Ishikawa (cell line): ENCODE results near the gene MFSD1.

Experiments used
- CEBPB ChIP-seq: IDR thresholded peaks from 2 replicates; pipeline ENCODE4 v1.6.1; 2012
- EGR1 ChIP-seq: IDR thresholded peaks from 2 replicates; pipeline ENCODE4 v1.6.1; 2012
- EP300 ChIP-seq: IDR thresholded peaks from 2 replicates; pipeline ENCODE4 v1.6.1; 2012; ENCODE audit warnings: borderline replicate concordance
- MAX ChIP-seq: IDR thresholded peaks from 2 replicates; pipeline ENCODE4 v1.6.1; 2012
- RAD21 ChIP-seq: IDR thresholded peaks from 2 replicates; pipeline ENCODE4 v1.6.1; 2012; ENCODE audit warnings: low read depth
- REST ChIP-seq: IDR thresholded peaks from 2 replicates; pipeline ENCODE4 v1.6.1; 2012; ENCODE audit warnings: low read depth, mild to moderate bottlenecking
- TAF1 ChIP-seq: IDR thresholded peaks from 2 replicates; pipeline ENCODE4 v1.6.1; 2012; ENCODE audit warnings: low read depth, mild to moderate bottlenecking
- USF1 ChIP-seq: IDR thresholded peaks from 2 replicates; pipeline ENCODE4 v1.6.1; 2012

GRCh38 chr3:158763421-158763820 lies 38.4 kb upstream of the MFSD1 start:
- TF ChIP-seq MAX (no peak), RAD21 (no peak), EGR1 (no peak), CEBPB (no peak), TAF1 (no peak), REST (no peak), EP300 (no peak), USF1 (no peak)
